ENCODE data around the gene CACNA1A.

DNA sequence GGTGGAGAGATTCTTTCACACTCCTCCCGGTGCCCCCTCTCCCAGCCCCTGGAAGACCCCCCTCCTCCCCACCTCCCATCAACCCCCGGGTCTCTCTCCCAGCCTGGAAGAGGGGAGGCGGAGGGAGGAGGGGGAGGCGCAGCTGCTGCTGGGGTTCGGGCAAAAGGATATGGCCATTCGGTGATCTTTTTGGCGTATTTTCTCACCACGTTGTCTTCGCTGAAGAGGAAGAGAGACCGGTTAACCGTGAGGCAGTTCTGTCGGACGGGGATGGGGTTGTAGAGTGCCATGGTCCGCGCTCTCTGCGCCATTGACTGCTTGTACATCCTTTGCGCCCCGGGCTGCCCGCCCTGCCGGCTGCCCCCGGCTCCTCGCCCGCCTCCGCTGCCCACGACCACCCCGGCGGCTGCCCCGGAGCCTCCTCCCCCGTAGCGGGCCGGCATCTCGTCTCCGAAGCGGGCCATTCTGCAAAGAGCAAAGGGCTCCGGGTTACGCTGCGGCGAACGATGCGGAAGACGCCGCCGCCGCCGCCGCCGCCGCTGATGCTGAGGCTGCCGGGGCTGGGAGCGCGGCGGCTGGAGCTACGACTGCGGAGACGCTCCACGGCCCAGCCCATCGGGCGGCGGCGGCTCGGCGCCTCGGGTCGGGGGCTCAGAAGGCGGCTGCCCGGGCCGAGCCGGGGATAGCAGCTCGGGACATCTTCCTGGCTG, 363 bp downstream of the CACNA1A start:
- no peak for TF ChIP-seq BHLHE40 (IDR thresholded peaks at IDR 0.05; ENCODE audit: borderline replicate concordance)
- TF ChIP-seq FOXK2 (IDR thresholded peaks at IDR 0.05): no peak
- no peak for TF ChIP-seq SUZ12 (IDR thresholded peaks at IDR 0.05)
- no peak for TF ChIP-seq HDGF (IDR thresholded peaks at IDR 0.05; ENCODE audit: borderline replicate concordance)
- TF ChIP-seq FOXM1 (IDR thresholded peaks at IDR 0.05; ENCODE audit: borderline replicate concordance): no peak
- no peak for TF ChIP-seq SP1 (IDR thresholded peaks at IDR 0.05)
- no peak for TF ChIP-seq CTBP1 (IDR thresholded peaks at IDR 0.05; ENCODE audit: borderline replicate concordance)
- TF ChIP-seq, protein P1, sequence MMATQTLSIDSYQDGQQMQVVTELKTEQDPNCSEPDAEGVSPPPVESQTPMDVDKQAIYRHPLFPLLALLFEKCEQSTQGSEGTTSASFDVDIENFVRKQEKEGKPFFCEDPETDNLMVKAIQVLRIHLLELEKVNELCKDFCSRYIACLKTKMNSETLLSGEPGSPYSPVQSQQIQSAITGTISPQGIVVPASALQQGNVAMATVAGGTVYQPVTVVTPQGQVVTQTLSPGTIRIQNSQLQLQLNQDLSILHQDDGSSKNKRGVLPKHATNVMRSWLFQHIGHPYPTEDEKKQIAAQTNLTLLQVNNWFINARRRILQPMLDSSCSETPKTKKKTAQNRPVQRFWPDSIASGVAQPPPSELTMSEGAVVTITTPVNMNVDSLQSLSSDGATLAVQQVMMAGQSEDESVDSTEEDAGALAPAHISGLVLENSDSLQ (IDR thresholded peaks at IDR 0.05): no peak
- no peak for TF ChIP-seq ELF4 (IDR thresholded peaks at IDR 0.05)
- no peak for TF ChIP-seq NFRKB (IDR thresholded peaks at IDR 0.05)
- TF ChIP-seq L3MBTL2 (conservative IDR thresholded peaks at IDR 0.05): no peak
- no peak for TF ChIP-seq TARDBP (IDR thresholded peaks at IDR 0.05)
- no peak for TF ChIP-seq ARNT (IDR thresholded peaks at IDR 0.05)
- no peak for TF ChIP-seq FOXA1 (IDR thresholded peaks at IDR 0.05)
